Heart left ventricle (tissue), 16 donors: Measurements from ENCODE around the gene XPR1. TPM values are rescaled to one million over a fixed set of nuclear protein-coding genes. Genes with fewer than 3 reads are reported as not detected.

ENCODE experiments used
- ATAC-seq, 4 donors: fragments of 200-7000 bp; cut with Tn5 transposase; one replicate each; pipeline ENCODE4 v1.9.1; 2020 to 2022; ENCODE audit warnings: moderate library complexity in 4 of 4, mild to moderate bottlenecking in 3 of 4, moderate number of reproducible peaks in 1 of 4
- DNase-seq, 5 donors: peaks; one replicate each; pipeline ENCODE4 v3.0.0-alpha.2; 2020
- H3K27ac ChIP-seq, 12 donors: fragments of 200-600 bp; sonication (generic) in 4 of 12; one replicate each; pipeline versions ENCODE4 v1.5.0 to v1.8.0; 2016 to 2022; ENCODE audit warnings: mild to moderate bottlenecking in 2 of 12
- H3K27me3 ChIP-seq, 9 donors: fragments of 200-600 bp; sonication (generic) in 2 of 9; one replicate each; pipeline versions ENCODE4 v1.5.1 to v1.8.0; 2016 to 2022; ENCODE audit warnings: mild to moderate bottlenecking in 3 of 9
- H3K36me3 ChIP-seq, 9 donors: fragments of 200-600 bp; sonication (generic) in 2 of 9; one replicate each; pipeline versions ENCODE4 v1.5.0 to v1.8.0; 2018 to 2022; ENCODE audit warnings: mild to moderate bottlenecking in 2 of 9
- H3K4me1 ChIP-seq, 12 donors: fragments of 200-600 bp; sonication (generic) in 4 of 12; one replicate each; pipeline versions ENCODE4 v1.5.0 to v1.8.0; 2016 to 2022; ENCODE audit warnings: mild to moderate bottlenecking in 3 of 12
- H3K4me3 ChIP-seq, 12 donors: fragments of 200-600 bp; sonication (generic) in 4 of 12; one replicate each; pipeline versions ENCODE4 v1.5.0 to v1.8.0; 2017 to 2022; ENCODE audit warnings: mild to moderate bottlenecking in 9 of 12, moderate library complexity in 4 of 12
- H3K9me3 ChIP-seq, 12 donors: fragments of 200-600 bp; sonication (generic) in 4 of 12; one replicate each; pipeline versions ENCODE4 v1.5.0 to v1.8.0; 2016 to 2022; ENCODE audit warnings: mild to moderate bottlenecking in 1 of 12
- POLR2A ChIP-seq, 2 donors: fragments of 450-650 bp; IDR thresholded peaks; one replicate each; pipeline ENCODE4 v1.6.1; 2017; ENCODE audit warnings: antibody characterized with exemption in 2 of 2, mild to moderate bottlenecking in 2 of 2, moderate library complexity in 2 of 2
- WGBS, 4 donors: extraction: QIAGEN DNeasy Blood & Tissue Kit in 2 of 4; methylation state at CpG; one replicate each; pipeline versions ENCODE4 v1.1.5 to v1.1.7; 2013 to 2018; 5-methylcytosine and 5-hydroxymethylcytosine counted together
- intact Hi-C, 10 donors: fragments of 100-400 bp; cut with DNase I; formaldehyde crosslinking; loops; one replicate each; pipeline versions ENCODE4 v1.11.1 to v1.14.2; 2022
- polyA plus RNA-seq, 2 donors: library from polyadenylated mRNA; stranded (reverse); fragments of 200-250 nt; gene quantifications; one replicate each; pipeline ENCODE4 v1.2.3, GENCODE V29; 2013
- total RNA-seq, 9 donors: library from RNA; depleted of rRNA in 2 of 9; stranded (reverse); fragments of >200 nt in 2 of 9; fragmentation: NEBNext Ultra II Directional in 3 of 9; extraction: Animal tissue kit (Norgen Biotek cat#: 25700) in 3 of 9; gene quantifications; one replicate each; pipeline versions ENCODE4 v1.1.0 to v1.2.4, GENCODE V29; 2016 to 2023
- TF ChIP-seq, protein P1 (sequence below), 12 donors: fragments of 200-600 bp; sonication (generic) in 4 of 12; IDR thresholded peaks; one replicate each; pipeline versions ENCODE4 v1.5.0 to v1.8.0; 2018 to 2022; ENCODE audit warnings: antibody characterized with exemption in 12 of 12, mild to moderate bottlenecking in 5 of 12
- donor health status: ischemic (EF 13 %, LVEDD 7.1; RV severe dilation, severe dysfunction).
- donor health status: healthy with polysubstance abuse.
- donor health status: DM: no; HTN: yes; CAD: no.
- donor health status: DM: no; HTN: no; CAD: no.
- donor health status: ischemic (EF 25% LVEDD 6.9; RV normal size, moderate dysfunction).
- donor health status: ischemic (EF 25% LVEDD 5.7; RV mildly dilated, moderate dysfunction).
- donor health status: healthy.
- donor health status: DM: yes; HTN: yes; CAD: no.
- donor health status: ischemic (EF 35%, LVEDD 5.7; RV mildly dilated, moderate dysfunction).
- donor health status: nonischemic (EF 11% LVEDD 7.7; RV severe dilation, severe dysfunction).
- donor health status: DM: yes; HTN: yes; CAD: no.
- donor health status: PGD.
- donor health status: ischemic (EF 29% LVEDD 5.4; RV normal size, mild dysfunction).
- donor health status: nonischemic (EF 23%, LVEDD 6.1; RV moderate dilation, normal function).

The XPR1 gene
- total and polyA plus RNA-seq, 11 donors = 18.6 to 163 (median 59.8) TPM

DNA sequence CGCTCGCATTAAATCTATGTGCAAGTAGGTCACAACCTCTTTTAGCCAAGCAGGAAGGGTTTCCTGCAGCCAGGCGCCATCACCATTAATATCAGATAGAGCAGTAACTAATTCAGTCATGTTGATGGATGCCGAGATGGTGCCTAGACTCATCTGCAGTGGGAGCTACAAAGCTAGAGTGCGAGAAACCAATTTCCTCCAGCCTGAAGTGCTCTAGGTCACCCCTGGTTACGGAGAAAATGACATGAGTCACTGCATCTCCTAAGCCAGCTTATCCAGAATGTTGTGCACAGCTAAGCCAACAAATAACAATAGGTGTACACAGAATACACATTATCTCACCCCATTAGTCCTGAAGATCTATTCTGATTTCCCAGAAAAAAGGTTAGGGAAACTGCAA lies 37.1 kb upstream of the XPR1 start:
- Histone ChIP-seq H3K4me3 (no peak overlapping the region), H3K4me1 (peaks cover 0 to 19% (median 0%) of the 10 kb centered on the region in 12 donors), H3K27me3 (no peaks in the 10 kb centered on the region), H3K27ac (no peak overlapping the region), H3K36me3 (no peaks in the 10 kb centered on the region), H3K9me3 (no peaks in the 10 kb centered on the region)
- WGBS, 4 donors = 79 to 85% (median 84%) methylated on average over 6 of the region's 6 CpGs
- DNase-seq (no peak), ATAC-seq (no peak)
- TF ChIP-seq, protein P1, sequence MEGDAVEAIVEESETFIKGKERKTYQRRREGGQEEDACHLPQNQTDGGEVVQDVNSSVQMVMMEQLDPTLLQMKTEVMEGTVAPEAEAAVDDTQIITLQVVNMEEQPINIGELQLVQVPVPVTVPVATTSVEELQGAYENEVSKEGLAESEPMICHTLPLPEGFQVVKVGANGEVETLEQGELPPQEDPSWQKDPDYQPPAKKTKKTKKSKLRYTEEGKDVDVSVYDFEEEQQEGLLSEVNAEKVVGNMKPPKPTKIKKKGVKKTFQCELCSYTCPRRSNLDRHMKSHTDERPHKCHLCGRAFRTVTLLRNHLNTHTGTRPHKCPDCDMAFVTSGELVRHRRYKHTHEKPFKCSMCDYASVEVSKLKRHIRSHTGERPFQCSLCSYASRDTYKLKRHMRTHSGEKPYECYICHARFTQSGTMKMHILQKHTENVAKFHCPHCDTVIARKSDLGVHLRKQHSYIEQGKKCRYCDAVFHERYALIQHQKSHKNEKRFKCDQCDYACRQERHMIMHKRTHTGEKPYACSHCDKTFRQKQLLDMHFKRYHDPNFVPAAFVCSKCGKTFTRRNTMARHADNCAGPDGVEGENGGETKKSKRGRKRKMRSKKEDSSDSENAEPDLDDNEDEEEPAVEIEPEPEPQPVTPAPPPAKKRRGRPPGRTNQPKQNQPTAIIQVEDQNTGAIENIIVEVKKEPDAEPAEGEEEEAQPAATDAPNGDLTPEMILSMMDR (IDR thresholded peaks at IDR 0.05) = no peak
- TF ChIP-seq POLR2A (IDR thresholded peaks at IDR 0.05) = no peak
- intact Hi-C loops = loop anchor here in 1 of 10 donors (5.0 kb wide), 1 partner anchor 52 kb away; no protein-coding TSS in a partner anchor

GRCh38 chr1:180595966-180596365 lies 35.9 kb upstream of the XPR1 start:
- intact Hi-C loops = no loop called here
- ATAC-seq = no peak

DNA sequence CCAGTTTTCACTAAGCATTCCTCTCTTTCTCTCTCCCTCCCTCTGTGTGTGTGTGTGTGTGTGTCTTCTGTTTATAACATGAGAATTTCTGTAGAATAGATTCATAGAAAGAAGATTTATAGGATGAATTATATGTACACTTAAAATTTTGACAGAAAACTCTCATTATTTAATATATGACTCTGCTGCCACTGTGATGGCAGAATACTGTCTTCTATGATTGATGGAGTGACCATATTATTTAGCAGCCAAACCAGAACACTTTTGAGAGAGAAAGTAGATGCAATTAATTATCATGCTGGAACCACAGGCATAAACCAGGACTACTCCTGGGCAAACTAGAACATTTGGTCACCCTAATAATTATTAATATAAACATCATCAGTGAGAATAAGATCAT lies 34.3 kb upstream of the XPR1 start:
- H3K4me3 ChIP-seq = no peak overlapping the region
- TF ChIP-seq, protein P1 (IDR thresholded peaks at IDR 0.05) = no peak
- no peak for TF ChIP-seq POLR2A (IDR thresholded peaks at IDR 0.05)
- H3K4me1 ChIP-seq = peaks cover 0 to 31% (median 1%) of the 10 kb centered on the region in 12 donors
- ATAC-seq = no peak
- H3K27me3 ChIP-seq = no peaks in the 10 kb centered on the region
- intact Hi-C loops = no loop called here
- no peaks in the 10 kb centered on the region for H3K36me3 ChIP-seq
- no peak for DNase-seq
- H3K9me3 ChIP-seq = no peaks in the 10 kb centered on the region
- H3K27ac ChIP-seq = no peak overlapping the region

More at GRCh38 chr1:180595966-180596365, 35.9 kb upstream of the XPR1 start:
- H3K4me3 ChIP-seq = no peak overlapping the region
- H3K27me3 ChIP-seq = no peaks in the 10 kb centered on the region
- 81 to 87% (median 83%) methylated on average over 2 of the region's 2 CpGs for WGBS, 4 donors
- no peak for DNase-seq
- H3K27ac ChIP-seq = no peak overlapping the region
- H3K9me3 ChIP-seq = no peaks in the 10 kb centered on the region
- no peaks in the 10 kb centered on the region for H3K36me3 ChIP-seq
- H3K4me1 ChIP-seq = peaks cover 0 to 19% (median 0%) of the 10 kb centered on the region in 12 donors
- no peak for TF ChIP-seq POLR2A (IDR thresholded peaks at IDR 0.05)
- TF ChIP-seq, protein P1 (IDR thresholded peaks at IDR 0.05) = no peak

- no peak overlapping the region for H3K4me3 ChIP-seq
- H3K36me3 ChIP-seq = no peaks in the 10 kb centered on the region
- intact Hi-C loops = no loop called here
- H3K4me1 ChIP-seq = peaks cover 0 to 26% (median 1%) of the 10 kb centered on the region in 12 donors
- no peaks in the 10 kb centered on the region for H3K27me3 ChIP-seq
- no peak overlapping the region for H3K27ac ChIP-seq
- WGBS, 4 donors = 64 to 75% (median 70%) methylated on average over 6 of the region's 6 CpGs
- ATAC-seq (no peak), DNase-seq (no peak)
- TF ChIP-seq, protein P1 (IDR thresholded peaks at IDR 0.05) = no peak
- TF ChIP-seq POLR2A (IDR thresholded peaks at IDR 0.05) = no peak
- no peaks in the 10 kb centered on the region for H3K9me3 ChIP-seq
Measured at GRCh38 chr1:180598333-180598974, 33.4 kb upstream of the XPR1 start.
